Stimulated activated naive B cell treated with anti-CD40 and anti-IgM and Interleukin-4, amounts not matched to agents 10 μg/mL and 1 μg/mL and 100 μg/mL, for 72 hours (primary cell): ENCODE measurements around the gene SLC44A1.

ENCODE experiments used
- ATAC-seq, 2 donors: fragments of 150-1000 bp; cut with Tn5 transposase; replicated peaks; 2 replicates each; pipeline ENCODE4 v1.10.0; 2021; ENCODE audit warnings: moderate library complexity in 1 of 2
- DNase-seq: peaks from one replicate; pipeline ENCODE4 v3.0.0; 2021
- H3K27ac Mint-ChIP-seq: one replicate; pipeline ENCODE4 v1.8.0; 2022; ENCODE audit warnings: mild to moderate bottlenecking, mixed read lengths
- H3K27me3 Mint-ChIP-seq, 2 donors: one replicate each; pipeline ENCODE4 v1.8.0; 2022; ENCODE audit warnings: mixed read lengths in 2 of 2
- H3K36me3 Mint-ChIP-seq, 2 donors: one replicate each; pipeline ENCODE4 v1.8.0; 2022; ENCODE audit warnings: mixed read lengths in 2 of 2, mild to moderate bottlenecking in 1 of 2
- H3K4me1 Mint-ChIP-seq, 2 donors: one replicate each; pipeline ENCODE4 v1.8.0; 2022; ENCODE audit warnings: mixed read lengths in 2 of 2, mild to moderate bottlenecking in 1 of 2
- H3K4me3 Mint-ChIP-seq, 2 donors: one replicate each; pipeline ENCODE4 v1.8.0; 2022; ENCODE audit warnings: mild to moderate bottlenecking in 2 of 2, mixed read lengths in 2 of 2, moderate library complexity in 1 of 2
- H3K9me3 Mint-ChIP-seq, 2 donors: one replicate each; pipeline ENCODE4 v1.8.0; 2022; ENCODE audit warnings: mixed read lengths in 2 of 2, mild to moderate bottlenecking in 1 of 2

The SLC44A1 gene

GRCh38 chr9:105291938-105292337 is 47.5 kb downstream of the SLC44A1 start:
- H3K9me3 Mint-ChIP-seq = no peaks in the 10 kb centered on the region
- H3K36me3 Mint-ChIP-seq = no peaks in the 10 kb centered on the region
- DNase-seq = no peak
- H3K4me3 Mint-ChIP-seq = no peak overlapping the region
- no peaks in the 10 kb centered on the region for H3K27me3 Mint-ChIP-seq
- ATAC-seq = no peak
- H3K4me1 Mint-ChIP-seq = peaks cover 0 to 13% of the 10 kb centered on the region in 2 donors
- no peak overlapping the region for H3K27ac Mint-ChIP-seq

GRCh38 chr9:105293408-105293807 is 49.0 kb downstream of the SLC44A1 start:
- Mint-ChIP-seq H3K4me1 (peaks cover 0 to 16% of the 10 kb centered on the region in 2 donors), H3K27ac (no peak overlapping the region), H3K4me3 (no peak overlapping the region)

GRCh38 chr9:105295201-105295550 is 50.7 kb downstream of the SLC44A1 start:
- H3K4me3 Mint-ChIP-seq = no peak overlapping the region
- no peaks in the 10 kb centered on the region for H3K9me3 Mint-ChIP-seq
- H3K36me3 Mint-ChIP-seq = peaks cover 2 to 10% of the 10 kb centered on the region in 2 donors
- DNase-seq (no peak), ATAC-seq (no peak)
- no peak overlapping the region for H3K27ac Mint-ChIP-seq
- no peaks in the 10 kb centered on the region for H3K27me3 Mint-ChIP-seq
- peaks cover 1 to 16% of the 10 kb centered on the region in 2 donors for H3K4me1 Mint-ChIP-seq

More at GRCh38 chr9:105293408-105293807, 49.0 kb downstream of the SLC44A1 start:
- Mint-ChIP-seq H3K9me3 (no peaks in the 10 kb centered on the region), H3K36me3 (no peaks in the 10 kb centered on the region), H3K27me3 (no peaks in the 10 kb centered on the region)
- no peak for ATAC-seq
- no peak for DNase-seq

- Mint-ChIP-seq H3K9me3 (no peaks in the 10 kb centered on the region), H3K4me3 (no peak overlapping the region), H3K27ac (no peak overlapping the region), H3K36me3 (peaks cover 5 to 12% of the 10 kb centered on the region in 2 donors), H3K4me1 (peaks cover 1 to 16% of the 10 kb centered on the region in 2 donors), H3K27me3 (no peaks in the 10 kb centered on the region)
- DNase-seq (no peak), ATAC-seq (no peak)
Measured at GRCh38 chr9:105295986-105296385, 51.5 kb downstream of the SLC44A1 start.

GRCh38 chr9:105296445-105296844 is 52.0 kb downstream of the SLC44A1 start:
- ATAC-seq (no peak), DNase-seq (no peak)
- Mint-ChIP-seq H3K4me1 (peaks cover 1 to 16% of the 10 kb centered on the region in 2 donors), H3K27ac (no peak overlapping the region), H3K4me3 (no peak overlapping the region), H3K27me3 (no peaks in the 10 kb centered on the region), H3K9me3 (no peaks in the 10 kb centered on the region), H3K36me3 (peaks cover 5 to 12% of the 10 kb centered on the region in 2 donors)

- Mint-ChIP-seq H3K4me1 (peaks cover 2 to 16% of the 10 kb centered on the region in 2 donors), H3K4me3 (no peak overlapping the region), H3K9me3 (no peaks in the 10 kb centered on the region), H3K36me3 (peaks cover 5 to 12% of the 10 kb centered on the region in 2 donors), H3K27me3 (no peaks in the 10 kb centered on the region), H3K27ac (no peak overlapping the region)
- DNase-seq (no peak), ATAC-seq (peak in 1 of 2 donors; percentile 25)
Measured at GRCh38 chr9:105296877-105297287, 52.4 kb downstream of the SLC44A1 start.

GRCh38 chr9:105297442-105298075 is 53.1 kb downstream of the SLC44A1 start:
- H3K9me3 Mint-ChIP-seq = no peaks in the 10 kb centered on the region
- H3K27ac Mint-ChIP-seq = no peak overlapping the region
- peaks cover 3 to 16% of the 10 kb centered on the region in 2 donors for H3K4me1 Mint-ChIP-seq
- H3K36me3 Mint-ChIP-seq = peaks cover 5 to 13% of the 10 kb centered on the region in 2 donors
- no peak overlapping the region for H3K4me3 Mint-ChIP-seq
- ATAC-seq = no peak
- no peak for DNase-seq
- H3K27me3 Mint-ChIP-seq = no peaks in the 10 kb centered on the region

- H3K4me3 Mint-ChIP-seq = no peak overlapping the region
Measured at GRCh38 chr9:105299190-105299854, 54.9 kb downstream of the SLC44A1 start.

GRCh38 chr9:105302728-105303127 is 58.3 kb downstream of the SLC44A1 start:
- Mint-ChIP-seq H3K4me3 (no peak overlapping the region), H3K4me1 (peaks cover 14 to 20% of the 10 kb centered on the region in 2 donors), H3K27ac (no peak overlapping the region), H3K27me3 (no peaks in the 10 kb centered on the region), H3K9me3 (peaks cover 0 to 3% of the 10 kb centered on the region in 2 donors), H3K36me3 (peaks cover 16 to 25% of the 10 kb centered on the region in 2 donors)
- ATAC-seq (no peak), DNase-seq (no peak)

More at GRCh38 chr9:105299190-105299854, 54.9 kb downstream of the SLC44A1 start:
- no peak overlapping the region for H3K27ac Mint-ChIP-seq
- no peaks in the 10 kb centered on the region for H3K27me3 Mint-ChIP-seq
- H3K36me3 Mint-ChIP-seq = peaks cover 16 to 22% of the 10 kb centered on the region in 2 donors
- ATAC-seq (peak; percentile 36 to 61), DNase-seq (no peak)
- peaks cover 3 to 14% of the 10 kb centered on the region in 2 donors for H3K4me1 Mint-ChIP-seq
- H3K9me3 Mint-ChIP-seq = peaks cover 0 to 2% of the 10 kb centered on the region in 2 donors

GRCh38 chr9:105305856-105306255 is 61.4 kb downstream of the SLC44A1 start:
- DNase-seq (no peak), ATAC-seq (peak; percentile 36 to 46)
- Mint-ChIP-seq H3K9me3 (peaks cover 0 to 3% of the 10 kb centered on the region in 2 donors), H3K27me3 (no peaks in the 10 kb centered on the region), H3K4me1 (peaks cover 24 to 40% of the 10 kb centered on the region in 2 donors), H3K4me3 (no peak overlapping the region), H3K27ac (peak overlapping the region; percentile 20), H3K36me3 (peaks cover 12 to 14% of the 10 kb centered on the region in 2 donors)

- H3K27me3 Mint-ChIP-seq = no peaks in the 10 kb centered on the region
- ATAC-seq = peak; percentile 67 to 75
Measured at GRCh38 chr9:105306351-105307140, 62.1 kb downstream of the SLC44A1 start.

GRCh38 chr9:105307591-105308130 is 63.2 kb downstream of the SLC44A1 start:
- DNase-seq (no peak), ATAC-seq (peak; percentile 7 to 29)
- H3K4me1 Mint-ChIP-seq = peaks cover 25 to 40% of the 10 kb centered on the region in 2 donors
- H3K4me3 Mint-ChIP-seq = peak overlapping the region; percentile 6 to 7
- peaks cover 0 to 3% of the 10 kb centered on the region in 2 donors for H3K9me3 Mint-ChIP-seq
- H3K36me3 Mint-ChIP-seq = peaks cover 11 to 17% of the 10 kb centered on the region in 2 donors
- no peaks in the 10 kb centered on the region for H3K27me3 Mint-ChIP-seq
- H3K27ac Mint-ChIP-seq = no peak overlapping the region

More at GRCh38 chr9:105306351-105307140, 62.1 kb downstream of the SLC44A1 start:
- Mint-ChIP-seq H3K9me3 (peaks cover 0 to 3% of the 10 kb centered on the region in 2 donors), H3K36me3 (peaks cover 10 to 14% of the 10 kb centered on the region in 2 donors), H3K4me3 (peak overlapping the region; percentile 33 to 37), H3K4me1 (peaks cover 26 to 40% of the 10 kb centered on the region in 2 donors), H3K27ac (peak overlapping the region; percentile 60)
- no peak for DNase-seq

- Mint-ChIP-seq H3K4me1 (peaks cover 25 to 40% of the 10 kb centered on the region in 2 donors), H3K4me3 (peak overlapping the region in 1 of 2 donors; percentile 33), H3K27me3 (no peaks in the 10 kb centered on the region), H3K27ac (no peak overlapping the region), H3K36me3 (peaks cover 4 to 15% of the 10 kb centered on the region in 2 donors), H3K9me3 (peaks cover 0 to 3% of the 10 kb centered on the region in 2 donors)
- ATAC-seq (peak; percentile 48 to 63), DNase-seq (no peak)
Measured at GRCh38 chr9:105308461-105309341, 64.2 kb downstream of the SLC44A1 start.
